SIG-M5 (cell line): ENCODE measurements around the gene ZNF423.

Experiments
- DNase-seq: peaks from one replicate; lab custom pipeline; 2025; lab: John Stamatoyannopoulos, UW

Gene ZNF423

DNA sequence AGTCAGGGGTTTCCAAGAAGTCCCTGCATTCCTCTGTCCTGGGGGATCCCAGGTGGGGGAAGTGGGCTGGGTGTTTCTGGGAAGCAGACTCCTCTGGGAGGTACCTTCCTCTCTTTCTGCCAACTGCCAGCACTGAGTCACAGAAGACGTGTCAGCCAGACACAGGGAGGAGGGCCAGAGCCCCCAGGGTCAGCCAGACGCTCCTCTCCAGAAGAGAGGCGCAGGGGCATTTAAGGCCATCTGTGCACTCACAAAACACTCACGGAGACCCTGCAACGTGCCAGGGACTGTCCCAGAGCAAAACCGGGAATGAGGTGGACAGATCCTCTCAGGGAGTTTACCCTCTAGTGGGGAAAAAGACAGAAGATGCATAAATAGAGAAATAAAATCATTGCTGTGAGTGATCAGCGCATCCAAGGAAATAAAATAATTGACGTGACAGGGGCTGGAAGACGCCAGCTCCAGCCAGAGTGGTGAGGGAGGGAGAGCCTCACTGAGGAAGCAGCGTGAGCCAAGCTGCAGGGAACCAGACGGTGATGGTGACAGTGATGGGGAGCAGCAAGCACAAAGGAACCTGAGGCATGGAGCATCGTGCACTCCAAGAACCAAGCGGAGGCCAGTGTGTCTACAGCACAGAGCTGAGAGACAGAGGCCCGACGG lies 105.4 kb downstream of the ZNF423 start:
- DNase-seq, result no peak

DNA sequence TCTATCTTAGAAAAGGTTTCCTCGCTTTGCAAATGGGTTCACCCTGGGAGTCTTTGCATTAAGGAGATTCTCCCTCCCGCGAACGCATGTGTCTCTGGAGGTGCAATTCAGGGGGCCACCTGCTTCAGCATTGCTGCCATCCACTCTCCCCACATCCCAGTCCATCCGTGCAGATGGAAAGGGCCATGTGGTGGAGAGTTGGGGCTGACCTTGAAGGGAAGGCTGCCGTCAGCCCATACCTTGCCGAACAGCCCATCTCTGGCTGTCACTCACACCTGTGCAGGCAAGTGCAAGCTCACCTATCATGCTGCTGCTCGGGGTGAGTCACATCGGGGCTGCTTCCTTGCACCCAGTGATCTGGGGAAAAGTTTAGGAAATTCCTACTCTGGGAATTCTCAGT lies 106.1 kb downstream of the ZNF423 start:
- DNase-seq, result no peak

DNA sequence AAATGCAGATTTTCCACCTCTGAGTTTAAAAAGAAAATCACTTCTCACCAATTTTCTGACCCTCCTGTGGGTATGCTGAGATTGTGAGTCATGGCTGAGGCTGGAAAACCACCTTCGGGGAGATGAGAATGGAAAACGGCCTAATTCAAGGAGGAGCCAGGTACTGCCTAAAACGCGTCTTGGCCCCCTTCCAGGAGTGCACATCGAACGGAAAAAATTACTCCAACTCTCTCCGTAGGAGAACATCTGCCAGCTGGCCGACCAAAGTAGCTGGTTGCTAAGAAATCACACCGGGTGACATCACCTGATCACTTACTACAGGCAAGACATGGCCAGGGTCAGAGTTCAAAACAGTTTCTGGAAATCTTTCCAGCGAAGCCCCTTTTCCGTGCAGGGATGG lies 107.6 kb downstream of the ZNF423 start:
- no peak for DNase-seq

- DNase-seq, result no peak
Observed at GRCh38 chr16:49747654-49748053, 108.3 kb downstream of the ZNF423 start.

GRCh38 chr16:49746545-49746944 lies 109.4 kb downstream of the ZNF423 start:
- DNase-seq, result no peak

DNA sequence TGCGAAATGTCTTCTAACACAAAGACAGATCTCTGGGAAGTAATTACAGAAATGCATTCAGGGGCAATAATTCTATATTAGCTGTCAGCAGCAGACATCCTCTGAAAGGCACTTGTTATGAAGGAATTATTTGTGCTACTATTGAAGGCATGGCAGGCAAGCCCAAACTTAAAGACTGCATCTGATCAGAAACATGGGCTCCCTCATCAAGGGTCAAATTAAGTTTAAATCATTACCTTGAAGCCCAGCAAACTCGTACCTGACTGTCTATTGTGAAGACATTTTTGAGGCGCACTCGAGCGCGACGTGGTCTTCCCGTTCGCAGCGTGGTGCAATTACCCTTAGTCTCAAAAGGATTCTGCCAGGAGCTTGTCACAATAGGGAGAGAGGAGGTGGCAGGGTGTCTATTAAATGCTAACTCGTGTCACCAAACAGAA lies 110.6 kb downstream of the ZNF423 start:
- DNase-seq, result no peak

DNA sequence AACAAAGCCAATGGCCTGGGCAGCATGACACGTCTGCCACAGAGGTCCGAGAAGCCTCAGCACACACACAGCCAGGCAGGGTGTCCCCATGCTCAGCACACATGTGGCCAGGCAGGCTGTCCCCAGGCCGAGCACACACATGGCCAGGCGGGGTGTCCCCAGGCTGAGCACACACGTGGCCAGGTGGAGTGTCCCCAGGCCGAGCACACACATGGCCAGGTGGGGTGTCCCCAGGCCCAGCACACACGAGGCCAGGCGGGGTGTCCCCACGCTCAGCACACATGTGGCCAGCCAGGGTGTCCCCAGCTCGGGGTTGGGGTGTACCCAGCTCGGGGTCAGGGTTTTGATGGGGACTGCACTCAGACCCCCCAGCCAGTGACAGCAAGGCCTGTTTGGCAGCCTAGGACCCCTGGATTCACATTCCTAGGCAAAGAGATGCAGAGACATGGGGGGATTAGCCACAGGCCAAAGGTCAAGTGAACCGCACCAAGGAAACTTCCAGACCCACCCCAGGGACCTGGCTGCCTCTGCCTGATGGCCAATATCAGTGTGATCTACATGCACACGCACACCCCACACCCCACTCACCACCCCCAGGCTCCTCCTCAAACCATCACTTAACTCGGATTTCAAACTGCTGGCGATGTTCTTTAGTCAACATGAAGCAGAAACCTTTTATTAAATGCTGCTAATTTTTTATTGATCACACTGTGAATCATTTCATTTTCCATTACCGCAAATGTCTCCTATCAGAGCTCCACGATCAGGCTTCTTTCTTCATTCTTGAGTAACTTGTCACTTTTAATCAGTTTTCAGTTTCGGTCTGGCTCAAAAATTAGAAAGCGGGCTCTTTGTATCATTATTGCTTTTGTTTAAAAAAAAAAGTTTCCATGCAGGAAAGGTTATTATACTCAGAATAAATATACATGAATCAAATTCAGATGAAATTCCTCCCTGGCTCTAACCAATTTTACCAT lies 111.4 kb downstream of the ZNF423 start:
- DNase-seq, result no peak

DNA sequence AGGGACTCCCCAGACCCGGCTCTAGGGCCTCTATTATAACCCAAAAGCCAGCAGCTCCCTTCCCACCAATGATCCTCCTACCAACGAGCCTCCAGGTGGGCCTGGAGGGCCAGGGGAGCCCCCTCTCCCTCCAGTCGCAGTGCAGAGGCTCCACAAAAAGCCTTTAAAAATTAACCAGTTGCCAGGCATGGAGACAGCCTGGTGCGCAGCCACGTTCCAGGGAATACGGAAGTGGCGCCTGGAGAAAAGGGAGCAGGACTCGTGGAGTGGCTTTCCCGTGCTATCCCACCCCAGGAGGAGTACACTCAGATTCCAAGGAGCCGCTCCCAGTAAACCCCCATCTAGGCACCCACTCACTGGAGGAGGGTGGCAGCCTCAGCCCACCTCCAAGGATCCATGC lies 112.3 kb downstream of the ZNF423 start:
- no peak for DNase-seq

- DNase-seq, result no peak
Observed at GRCh38 chr16:49743203-49743464, 112.8 kb downstream of the ZNF423 start.

DNA sequence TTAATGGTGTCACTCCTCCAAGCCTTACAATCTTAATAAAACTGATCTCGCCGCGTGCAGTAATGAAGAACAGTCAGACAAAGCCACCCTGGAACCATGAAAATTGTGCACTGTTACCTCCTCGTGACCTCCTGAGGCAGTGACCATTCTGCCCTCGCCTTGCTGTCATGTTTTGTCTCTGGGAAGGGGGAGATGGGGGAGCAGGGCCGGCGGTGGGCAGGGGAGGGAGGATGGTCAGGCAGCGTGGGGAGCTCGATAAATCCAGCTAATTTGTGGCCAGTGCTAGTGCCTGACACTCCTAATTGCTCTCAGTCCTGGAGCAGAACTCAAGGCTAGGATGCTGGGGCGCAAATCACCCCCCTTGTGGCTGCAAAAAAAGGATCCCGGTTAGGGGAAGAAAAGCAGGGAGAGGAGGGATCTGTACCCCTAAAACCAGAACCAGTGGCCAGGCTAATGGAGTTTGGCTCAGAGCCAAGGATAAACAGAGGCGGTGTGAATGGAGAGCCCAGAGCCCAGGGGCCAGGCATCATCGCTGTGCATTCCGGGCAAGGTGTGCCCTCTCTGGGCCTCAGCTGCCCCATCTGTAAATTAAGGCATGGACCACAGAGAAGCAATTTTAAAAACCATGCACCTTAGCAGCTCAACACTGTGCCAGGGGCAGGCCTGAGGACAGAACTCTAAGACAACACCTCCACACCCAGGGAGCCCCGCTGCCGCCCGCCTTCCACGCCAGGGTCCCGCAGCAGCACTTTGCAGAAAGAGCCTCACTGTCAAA lies 113.3 kb downstream of the ZNF423 start:
- no peak for DNase-seq

DNA sequence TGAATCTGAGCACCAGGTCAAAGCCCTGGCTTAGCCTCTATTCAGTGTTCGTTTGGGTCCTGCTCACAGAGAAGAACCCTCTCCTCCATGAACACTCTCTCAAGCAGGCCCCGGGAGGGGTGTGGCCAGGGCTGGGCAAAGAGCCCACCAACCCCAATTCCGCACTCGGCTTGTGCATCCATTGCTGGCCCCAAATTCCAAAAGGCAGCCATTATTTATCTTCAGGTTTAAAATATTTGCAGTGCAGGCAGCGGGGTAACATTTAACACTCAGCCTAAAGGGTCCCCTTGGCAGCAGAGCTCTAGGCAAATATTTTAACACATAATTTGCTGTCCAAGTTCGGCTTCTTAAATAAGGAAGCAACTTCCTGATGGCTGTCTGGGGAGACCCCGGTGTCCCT lies 115.7 kb downstream of the ZNF423 start:
- DNase-seq, result no peak

DNA sequence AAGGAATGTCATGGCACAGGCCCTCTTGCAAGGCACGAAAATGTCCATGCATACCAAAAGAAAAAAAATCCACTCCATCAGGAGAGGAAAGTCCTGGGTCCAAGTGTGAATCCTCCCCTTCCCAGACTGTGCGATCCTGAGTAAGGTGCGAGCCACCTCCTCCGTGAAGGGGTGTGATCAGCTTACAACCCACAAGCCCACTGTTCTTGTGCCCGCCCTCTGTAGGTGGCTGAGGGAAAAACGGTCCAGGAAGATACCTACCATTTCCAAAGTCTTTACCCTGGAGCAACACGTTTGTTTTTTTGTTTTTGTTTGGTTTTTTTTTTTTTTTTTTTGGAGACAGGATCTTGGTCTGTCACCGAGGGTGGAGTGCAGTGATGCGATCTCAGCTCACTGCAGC lies 116.5 kb downstream of the ZNF423 start:
- DNase-seq, result no peak

DNA sequence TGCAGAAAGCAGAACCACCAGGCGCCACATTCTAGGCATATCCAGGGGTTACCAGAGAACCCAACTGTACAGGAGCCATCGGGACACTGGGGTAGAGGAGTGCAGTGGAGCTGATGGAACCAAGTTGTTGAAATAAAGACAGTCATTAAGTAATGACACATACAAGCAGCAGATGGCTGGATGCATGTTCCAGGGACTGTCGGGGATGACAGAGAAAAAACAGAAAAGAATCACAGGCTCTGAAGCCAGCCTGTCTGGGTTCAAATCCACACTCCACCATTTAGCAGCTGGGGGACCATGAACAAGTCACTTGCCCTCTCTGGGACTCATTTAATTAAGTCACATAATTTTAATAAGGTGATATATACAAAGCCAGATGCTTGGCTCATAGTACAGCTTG lies 117.1 kb downstream of the ZNF423 start:
- DNase-seq, result no peak

- no peak for DNase-seq
Observed at GRCh38 chr16:49738001-49738400, 117.9 kb downstream of the ZNF423 start.

DNA sequence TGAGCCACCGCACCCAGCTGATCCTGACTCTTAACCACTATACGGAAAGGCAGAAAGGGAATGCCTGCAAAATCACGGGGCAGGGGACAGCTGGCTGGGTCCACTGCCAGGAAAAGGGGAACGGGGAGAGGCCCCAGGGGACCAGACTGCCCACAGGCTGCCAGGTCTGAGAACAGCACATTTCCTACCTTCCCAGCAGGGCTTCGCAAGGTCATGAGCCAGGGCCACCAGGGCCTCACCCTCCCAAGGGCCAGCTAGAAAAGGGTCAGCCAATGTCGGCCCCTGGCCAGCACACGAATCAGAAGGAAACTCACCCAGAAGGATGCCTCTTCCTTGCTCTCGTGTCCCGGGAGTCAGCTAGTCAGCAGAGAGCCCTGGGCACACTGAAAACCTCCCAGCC lies 118.4 kb downstream of the ZNF423 start:
- no peak for DNase-seq

DNA sequence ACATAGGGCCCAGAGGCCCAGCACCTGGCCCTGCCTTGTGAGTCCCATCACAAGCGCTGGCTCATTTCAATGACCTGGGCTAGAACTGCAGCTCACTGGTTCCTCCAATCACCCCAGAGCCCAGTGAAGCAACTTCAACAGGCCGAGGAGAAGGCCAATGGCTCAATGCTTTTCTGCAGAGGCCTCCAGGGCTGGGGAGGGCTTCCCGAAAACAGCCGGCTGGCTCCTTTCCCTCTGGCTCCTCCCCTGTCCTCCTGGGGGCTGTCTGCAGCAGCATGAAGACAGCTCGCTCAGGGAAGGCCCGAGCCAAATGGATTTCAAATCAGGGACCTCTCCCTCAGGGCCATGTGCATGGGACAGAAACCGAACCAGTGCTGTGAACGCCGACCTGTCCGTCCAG lies 121.6 kb downstream of the ZNF423 start:
- DNase-seq, result no peak

- no peak for DNase-seq
Observed at GRCh38 chr16:49733313-49734009, 122.5 kb downstream of the ZNF423 start.

DNA sequence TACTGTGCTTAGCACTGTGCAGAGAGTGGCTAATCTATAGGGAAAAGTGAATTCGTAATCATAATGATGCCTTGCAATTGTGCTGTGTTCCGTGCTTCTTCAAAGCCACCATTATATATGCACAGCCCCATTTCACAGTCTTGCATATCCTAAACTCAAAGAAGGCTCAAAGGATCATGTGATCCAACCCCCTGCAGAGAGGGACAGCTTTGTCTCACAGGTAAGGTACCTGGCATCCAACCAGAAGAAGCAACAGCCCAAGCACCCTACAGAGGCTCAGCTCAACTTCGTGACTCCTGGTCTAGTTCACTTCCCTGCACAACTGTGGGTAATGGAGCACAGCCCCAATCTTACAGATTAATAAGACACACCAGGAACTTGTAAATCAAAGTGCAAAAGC lies 124.0 kb downstream of the ZNF423 start:
- no peak for DNase-seq

DNA sequence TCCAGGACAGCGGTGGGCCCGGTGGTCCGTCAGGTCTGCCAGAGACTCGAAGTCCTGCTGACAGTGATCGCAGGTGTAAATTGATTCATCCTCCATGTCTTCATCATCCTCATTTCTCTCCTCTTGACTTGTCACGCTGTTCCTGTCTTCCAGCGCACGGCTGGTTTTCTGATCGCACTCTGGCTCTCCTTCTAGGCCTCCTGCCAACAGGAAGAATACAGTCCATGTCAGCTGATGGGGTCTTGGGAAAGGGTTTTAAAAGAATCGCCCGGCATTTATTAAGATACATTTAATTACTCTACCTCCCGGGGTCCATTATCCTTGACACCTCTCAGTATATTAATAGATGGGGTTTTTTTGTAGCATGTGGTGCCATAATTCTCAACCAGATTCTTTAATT lies 125.1 kb downstream of the ZNF423 start:
- no peak for DNase-seq

- no peak for DNase-seq
Observed at GRCh38 chr16:49727611-49728010, 128.3 kb downstream of the ZNF423 start.

GRCh38 chr16:49726155-49726554 lies 129.8 kb downstream of the ZNF423 start:
- DNase-seq, result no peak

- DNase-seq, result no peak
Observed at GRCh38 chr16:49725651-49726050, 130.3 kb downstream of the ZNF423 start.
